Loucy (cell line): ENCODE data around the gene CDKN2C.

Source experiments
- H2AFZ ChIP-seq: fragments of 200-600 bp; sonication (generic); 2 replicates; pipeline ENCODE4 v1.6.0; 2016; ENCODE audit warnings: antibody characterized with exemption, mild to moderate bottlenecking, low read length, moderate library complexity
- H3F3A ChIP-seq: fragments of 200-600 bp; 2 replicates; pipeline ENCODE4 v1.6.0; 2016; ENCODE audit warnings: antibody characterized with exemption, low read depth, mild to moderate bottlenecking
- H3K27me3 ChIP-seq: fragments of 200-600 bp; sonication (generic); 2 replicates; pipeline ENCODE4 v1.6.1; 2014; ENCODE audit warnings: low read length, mild to moderate bottlenecking; ENCODE audit not compliant: insufficient read depth, poor library complexity, severe bottlenecking
- H3K36me3 ChIP-seq: fragments of 200-600 bp; sonication (generic); 2 replicates; pipeline ENCODE4 v1.6.1; 2016; ENCODE audit warnings: low read length; ENCODE audit not compliant: insufficient read depth
- H3K4me1 ChIP-seq: fragments of 200-600 bp; sonication (generic); 2 replicates; pipeline ENCODE4 v1.5.1; 2014; ENCODE audit warnings: low read length, mild to moderate bottlenecking; ENCODE audit not compliant: insufficient read depth, poor library complexity, severe bottlenecking
- H3K4me2 ChIP-seq: fragments of 200-600 bp; sonication (generic); 2 replicates; pipeline ENCODE4 v1.6.0; 2014; ENCODE audit warnings: antibody characterized with exemption, low read length, low read depth, mild to moderate bottlenecking; ENCODE audit not compliant: poor library complexity, severe bottlenecking
- H3K4me3 ChIP-seq: fragments of 200-600 bp; sonication (generic); 2 replicates; pipeline ENCODE4 v1.5.1; 2014; ENCODE audit warnings: low read length, mild to moderate bottlenecking, mixed read lengths; ENCODE audit not compliant: poor library complexity, severe bottlenecking
- H3K79me2 ChIP-seq: fragments of 200-600 bp; sonication (generic); 2 replicates; pipeline ENCODE4 v1.6.1; 2014; ENCODE audit warnings: low read length; ENCODE audit not compliant: insufficient read depth
- H3K9ac ChIP-seq: fragments of 200-600 bp; sonication (generic); 2 replicates; pipeline ENCODE4 v1.6.0; 2014; ENCODE audit warnings: mild to moderate bottlenecking, low read depth, low read length, moderate library complexity; ENCODE audit not compliant: poor library complexity, severe bottlenecking
- H3K9me2 ChIP-seq: fragments of 200-600 bp; sonication (generic); replicated peaks from 2 replicates; pipeline ENCODE4 v1.6.1; 2016; ENCODE audit warnings: low read depth, low read length, mixed read lengths
- H3K9me3 ChIP-seq: fragments of 200-600 bp; sonication (generic); 2 replicates; pipeline ENCODE4 v1.6.1; 2014; ENCODE audit warnings: mild to moderate bottlenecking, antibody characterized with exemption, low read length, low read depth; ENCODE audit not compliant: insufficient read depth
- H4K20me1 ChIP-seq: fragments of 200-600 bp; sonication (generic); 2 replicates; pipeline ENCODE4 v1.6.0; 2014; ENCODE audit warnings: antibody characterized with exemption, low read length, mild to moderate bottlenecking; ENCODE audit not compliant: insufficient read depth, poor library complexity, severe bottlenecking
- CTCF ChIP-seq: fragments of 200-600 bp; sonication (generic); conservative IDR thresholded peaks from 2 replicates; pipeline ENCODE4 v1.5.1; 2014; ENCODE audit warnings: mild to moderate bottlenecking, antibody characterized with exemption, low read length
- EZH2phosphoT487 ChIP-seq: fragments of 200-600 bp; IDR thresholded peaks from 2 replicates; pipeline ENCODE4 v1.6.1; 2018; ENCODE audit warnings: antibody characterized with exemption, mild to moderate bottlenecking, moderate library complexity, borderline replicate concordance

CDKN2C gene

GRCh38 chr1:50936321-50936720 lies 33.7 kb upstream of the CDKN2C start:
- H3K4me1 ChIP-seq: no peaks in the 10 kb centered on the region
- H2AFZ ChIP-seq: no peak overlapping the region
- no peaks in the 10 kb centered on the region for H3K27me3 ChIP-seq
- H3K4me3 ChIP-seq: no peak overlapping the region
- H3K9me2 ChIP-seq: no peaks in the 10 kb centered on the region
- no peak overlapping the region for H3K9ac ChIP-seq
- no peaks in the 10 kb centered on the region for H3K36me3 ChIP-seq
- H3F3A ChIP-seq: no peaks in the 10 kb centered on the region
- no peak overlapping the region for H3K4me2 ChIP-seq
- H3K79me2 ChIP-seq: peaks cover 98% of the 10 kb centered on the region
- H3K9me3 ChIP-seq: no peaks in the 10 kb centered on the region
- peaks cover 29% of the 10 kb centered on the region for H4K20me1 ChIP-seq
- TF ChIP-seq EZH2phosphoT487 (no peak), CTCF (no peak)

GRCh38 chr1:50940291-50940690 lies 29.8 kb upstream of the CDKN2C start:
- H3F3A ChIP-seq: no peaks in the 10 kb centered on the region
- H2AFZ ChIP-seq: no peak overlapping the region
- peaks cover 53% of the 10 kb centered on the region for H4K20me1 ChIP-seq
- H3K27me3 ChIP-seq: no peaks in the 10 kb centered on the region
- no peaks in the 10 kb centered on the region for H3K9me3 ChIP-seq
- H3K36me3 ChIP-seq: no peaks in the 10 kb centered on the region
- H3K9me2 ChIP-seq: no peaks in the 10 kb centered on the region
- no peak overlapping the region for H3K9ac ChIP-seq
- no peak overlapping the region for H3K4me3 ChIP-seq
- peaks cover 7% of the 10 kb centered on the region for H3K4me1 ChIP-seq
- TF ChIP-seq CTCF (no peak), EZH2phosphoT487 (no peak)
- peaks cover 100% of the 10 kb centered on the region for H3K79me2 ChIP-seq
- H3K4me2 ChIP-seq: no peak overlapping the region

- H4K20me1 ChIP-seq: peaks cover 61% of the 10 kb centered on the region
- no peak overlapping the region for H3K4me2 ChIP-seq
- H3K9me2 ChIP-seq: no peaks in the 10 kb centered on the region
- H3K4me1 ChIP-seq: peaks cover 13% of the 10 kb centered on the region
- H3K36me3 ChIP-seq: no peaks in the 10 kb centered on the region
- no peak overlapping the region for H3K4me3 ChIP-seq
- H3K9me3 ChIP-seq: no peaks in the 10 kb centered on the region
- no peak overlapping the region for H3K9ac ChIP-seq
- H2AFZ ChIP-seq: no peak overlapping the region
- no peak for TF ChIP-seq CTCF
- TF ChIP-seq EZH2phosphoT487: no peak
- peaks cover 100% of the 10 kb centered on the region for H3K79me2 ChIP-seq
- no peaks in the 10 kb centered on the region for H3F3A ChIP-seq
- H3K27me3 ChIP-seq: no peaks in the 10 kb centered on the region
These were observed 27.7 kb upstream of the CDKN2C start for GRCh38 chr1:50942334-50942733.
